ENCODE data around the gene TERT. TPM values are rescaled to one million over a fixed set of nuclear protein-coding genes. Genes with fewer than 3 reads are reported as not detected.
"Not testable (repeated sequence)": the region's sequence is repeated elsewhere in the genome, so short reads cannot be mapped to it uniquely, and the experiment has no call there.

The TERT gene
- total RNA-seq, 2 donors from 2014 or later: not detected

DNA sequence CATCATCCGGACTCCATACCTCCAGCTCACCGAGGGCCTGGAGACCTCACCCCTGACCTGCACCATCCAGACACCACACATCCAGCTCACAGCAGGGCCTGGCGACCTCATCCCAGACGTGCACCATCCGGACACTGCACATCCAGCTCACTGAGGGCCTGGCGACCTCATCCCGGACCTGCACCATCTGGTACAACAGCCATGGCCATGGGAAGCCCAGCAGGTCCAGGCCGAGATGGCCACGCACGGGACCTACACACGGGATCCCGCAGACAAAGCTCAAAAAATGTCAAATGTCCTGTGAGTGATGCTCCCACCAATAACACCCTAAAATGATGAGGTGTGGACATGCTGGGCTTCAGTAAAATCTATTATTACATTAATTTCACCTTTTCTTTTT is 9.7 kb downstream of the TERT start:
- no peak for DNase-seq
- TF ChIP-seq, protein P1, sequence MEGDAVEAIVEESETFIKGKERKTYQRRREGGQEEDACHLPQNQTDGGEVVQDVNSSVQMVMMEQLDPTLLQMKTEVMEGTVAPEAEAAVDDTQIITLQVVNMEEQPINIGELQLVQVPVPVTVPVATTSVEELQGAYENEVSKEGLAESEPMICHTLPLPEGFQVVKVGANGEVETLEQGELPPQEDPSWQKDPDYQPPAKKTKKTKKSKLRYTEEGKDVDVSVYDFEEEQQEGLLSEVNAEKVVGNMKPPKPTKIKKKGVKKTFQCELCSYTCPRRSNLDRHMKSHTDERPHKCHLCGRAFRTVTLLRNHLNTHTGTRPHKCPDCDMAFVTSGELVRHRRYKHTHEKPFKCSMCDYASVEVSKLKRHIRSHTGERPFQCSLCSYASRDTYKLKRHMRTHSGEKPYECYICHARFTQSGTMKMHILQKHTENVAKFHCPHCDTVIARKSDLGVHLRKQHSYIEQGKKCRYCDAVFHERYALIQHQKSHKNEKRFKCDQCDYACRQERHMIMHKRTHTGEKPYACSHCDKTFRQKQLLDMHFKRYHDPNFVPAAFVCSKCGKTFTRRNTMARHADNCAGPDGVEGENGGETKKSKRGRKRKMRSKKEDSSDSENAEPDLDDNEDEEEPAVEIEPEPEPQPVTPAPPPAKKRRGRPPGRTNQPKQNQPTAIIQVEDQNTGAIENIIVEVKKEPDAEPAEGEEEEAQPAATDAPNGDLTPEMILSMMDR (IDR thresholded peaks at IDR 0.05): no peak
- TF ChIP-seq POLR2A (IDR thresholded peaks at IDR 0.05): no peak

DNA sequence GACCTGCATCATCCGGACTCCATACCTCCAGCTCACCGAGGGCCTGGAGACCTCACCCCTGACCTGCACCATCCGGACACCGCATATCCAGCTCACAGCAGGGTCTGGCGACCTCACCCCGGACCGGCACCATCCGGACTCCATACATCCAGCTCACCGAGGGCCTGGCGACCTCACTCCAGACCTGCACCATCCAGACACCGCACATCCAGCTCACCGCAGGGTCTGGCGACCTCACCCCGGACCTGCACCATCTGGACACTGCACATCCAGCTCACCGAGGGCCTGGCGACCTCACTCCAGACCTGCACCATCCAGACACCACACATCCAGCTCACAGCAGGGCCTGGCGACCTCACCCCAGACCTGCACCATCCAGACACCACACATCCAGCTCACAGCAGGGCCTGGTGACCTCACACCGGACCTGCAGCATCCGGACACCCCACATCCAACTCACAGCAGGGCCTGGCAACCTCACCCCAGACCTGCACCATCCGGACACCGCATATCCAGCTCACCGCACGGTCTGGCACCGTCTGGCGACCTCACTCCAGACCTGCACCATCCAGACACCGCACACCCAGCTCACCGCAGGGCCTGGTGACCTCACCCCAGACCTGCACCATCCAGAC is 10.4 kb downstream of the TERT start:
- H3K27me3 ChIP-seq; intact Hi-C loops (cut with DNase I); H3K36me3 ChIP-seq (replicated peaks in 1 of 2; ENCODE audit: insufficient read depth in 1 of 2, low read depth in 2 of 2); ATAC-seq; H3K27ac ChIP-seq; H3K4me3 ChIP-seq; H3K4me1 ChIP-seq; H3K9me3 ChIP-seq; DNase-seq: not testable (repeated sequence)
- 76 to 78% methylated on average over 14 to 15 of the region's 27 CpGs for WGBS, 2 donors

More for the DNA sequence above, 9.7 kb downstream of the TERT start:
- ATAC-seq: no peak
- Histone ChIP-seq H3K27ac (no peak overlapping the region), H3K9me3 (no peaks in the 10 kb centered on the region), H3K27me3 (no peaks in the 10 kb centered on the region), H3K4me1 (no peaks in the 10 kb centered on the region), H3K4me3 (no peak overlapping the region), H3K36me3 (replicated peaks in 1 of 2; ENCODE audit: insufficient read depth in 1 of 2, low read depth in 2 of 2) (no peaks in the 10 kb centered on the region)
- intact Hi-C loops (cut with DNase I): no loop called here
- 82 to 85% methylated on average over 10 to 11 of the region's 12 CpGs for WGBS, 2 donors

DNA sequence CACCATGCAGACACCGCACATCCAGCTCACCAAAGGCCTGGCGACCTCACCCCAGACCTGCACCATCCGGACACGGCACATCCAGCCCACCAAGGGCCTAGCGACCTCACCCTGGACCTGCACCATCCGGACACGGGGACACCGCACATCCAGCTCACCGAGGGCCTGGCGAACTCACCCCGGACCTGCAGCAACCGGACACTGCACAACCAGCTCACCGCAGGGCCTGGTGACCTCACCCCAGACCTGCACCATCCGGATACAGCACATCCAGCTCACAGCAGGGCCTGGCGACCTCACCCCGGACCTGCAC is 11.2 kb downstream of the TERT start:
- intact Hi-C loops (cut with DNase I); H3K27ac ChIP-seq; H3K27me3 ChIP-seq; H3K36me3 ChIP-seq (replicated peaks in 1 of 2; ENCODE audit: insufficient read depth in 1 of 2, low read depth in 2 of 2); ATAC-seq; H3K9me3 ChIP-seq; H3K4me3 ChIP-seq; DNase-seq; H3K4me1 ChIP-seq: not testable (repeated sequence)
- 77% methylated on average over 16 of the region's 16 CpGs; no CpG with 5 or more reads in 1 of the 2 donors for WGBS, 2 donors

DNA sequence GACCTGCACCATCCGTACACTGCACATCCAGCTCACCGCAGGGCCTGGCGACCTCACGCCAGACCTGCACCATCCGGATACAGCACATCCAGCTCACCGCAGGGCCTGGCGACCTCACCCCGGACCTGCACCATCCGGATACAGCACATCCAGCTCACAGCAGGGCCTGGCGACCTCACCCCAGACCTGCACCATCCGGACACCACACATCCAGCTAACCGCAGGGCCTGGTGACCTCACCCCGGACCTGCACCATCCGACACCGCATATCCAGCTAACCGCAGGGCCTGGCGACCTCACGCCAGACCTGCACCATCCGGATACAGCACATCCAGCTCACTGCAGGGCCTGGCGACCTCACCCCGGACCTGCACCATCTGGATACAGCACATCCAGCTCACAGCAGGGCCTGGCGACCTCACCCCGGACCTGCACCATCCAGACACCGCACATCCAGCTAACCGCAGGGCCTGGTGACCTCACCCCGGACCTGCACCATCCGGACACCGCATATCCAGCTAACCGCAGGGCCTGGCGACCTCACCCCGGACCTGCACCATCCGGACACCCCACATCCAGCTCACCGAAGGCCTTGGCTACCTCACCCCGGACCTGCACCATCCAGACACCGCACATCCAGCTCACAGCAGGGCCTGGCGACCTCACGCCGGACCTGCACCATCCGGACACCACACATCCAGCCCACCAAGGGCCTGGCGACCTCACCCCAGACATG is 11.7 kb downstream of the TERT start:
- ATAC-seq; H3K27ac ChIP-seq; H3K36me3 ChIP-seq (replicated peaks in 1 of 2; ENCODE audit: insufficient read depth in 1 of 2, low read depth in 2 of 2); H3K27me3 ChIP-seq; intact Hi-C loops (cut with DNase I); H3K9me3 ChIP-seq; H3K4me1 ChIP-seq; DNase-seq; H3K4me3 ChIP-seq: not testable (repeated sequence)
- 81 to 83% methylated on average over 21 to 39 of the region's 40 CpGs for WGBS, 2 donors

DNA sequence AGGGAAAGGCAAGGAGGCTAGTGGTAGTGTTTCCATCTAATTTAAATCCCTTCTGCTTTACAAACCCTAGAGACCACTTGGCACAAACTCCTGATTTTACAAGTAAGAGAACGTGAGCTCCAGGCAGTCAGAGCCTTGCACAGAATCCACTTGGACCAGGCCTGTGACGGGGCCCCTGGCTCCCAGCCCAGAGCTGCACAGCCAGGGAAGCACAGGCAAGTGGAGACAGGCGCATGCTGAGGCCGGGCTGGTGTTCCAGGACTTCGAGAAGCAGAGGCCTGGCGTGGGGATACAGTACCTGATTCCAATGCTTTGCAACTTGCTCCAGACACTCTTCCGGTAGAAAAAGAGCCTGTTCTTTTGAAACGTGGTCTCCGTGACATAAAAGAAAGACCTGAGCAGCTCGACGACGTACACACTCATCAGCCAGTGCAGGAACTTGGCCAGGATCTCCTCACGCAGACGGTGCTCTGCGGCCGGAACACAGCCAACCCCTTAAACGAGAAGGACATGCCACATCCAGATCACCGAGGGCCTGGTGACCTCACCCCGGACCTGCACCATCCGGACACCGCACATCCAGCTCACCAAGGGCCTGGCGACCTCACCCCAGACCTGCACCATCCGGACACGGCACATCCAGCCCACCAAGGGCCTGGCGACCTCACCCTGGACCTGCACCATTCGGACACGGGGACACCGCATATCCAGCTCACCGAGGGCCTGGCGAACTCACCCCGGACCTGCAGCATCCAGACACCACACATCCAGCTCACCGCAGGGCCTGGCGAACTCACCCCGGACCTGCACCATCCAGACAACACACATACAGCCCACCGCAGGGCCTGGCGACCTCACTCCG is 12.5 kb downstream of the TERT start:
- Histone ChIP-seq H3K36me3 (replicated peaks in 1 of 2; ENCODE audit: insufficient read depth in 1 of 2, low read depth in 2 of 2) (no peaks in the 10 kb centered on the region), H3K27ac (no peak overlapping the region), H3K9me3 (no peaks in the 10 kb centered on the region), H3K4me1 (no peaks in the 10 kb centered on the region), H3K27me3 (no peaks in the 10 kb centered on the region), H3K4me3 (no peak overlapping the region)
- no peak for DNase-seq
- no peak for ATAC-seq
- TF ChIP-seq, protein P1 (IDR thresholded peaks at IDR 0.05): no peak
- 75% methylated on average over 34 to 37 of the region's 37 CpGs for WGBS, 2 donors
- intact Hi-C loops (cut with DNase I): no loop called here

All from body of pancreas (tissue), 4 donors.